ENCODE measurements around the gene GALC. TPM values are rescaled to one million over a fixed set of nuclear protein-coding genes. Genes with fewer than 3 reads are reported as not detected.
A peak's percentile ranks its signal among the peaks of the same experiment; 100 is the strongest.

GALC gene
- total RNA-seq, 5 donors from 2014 or later (not counting 1 experiment from before 2014, with no cell fraction given) = 17.2 to 20.5 (median 18.6) TPM

- Histone ChIP-seq H3K9me3 (no peaks in the 10 kb centered on the region), H3K4me3 (ENCODE audit: control insufficient read depth in 1 of 2, extremely low read depth in 1 of 2, low read length in 1 of 2) (no peak overlapping the region), H3K4me1 (ENCODE audit: control insufficient read depth in 1 of 2, extremely low read depth in 1 of 2, insufficient read depth in 2 of 2, low read length in 2 of 2) (peaks cover 7 to 29% of the 10 kb centered on the region in 2 experiments), H3K27ac (ENCODE audit: low read length) (peak overlapping the region; percentile 98), H3K27me3 (replicated peaks in 1 of 2; ENCODE audit: control insufficient read depth in 2 of 2, extremely low read depth in 1 of 2, insufficient read depth in 2 of 2, low read length in 1 of 2) (no peaks in the 10 kb centered on the region), H3K36me3 (ENCODE audit: control insufficient read depth in 2 of 2, extremely low read depth in 1 of 2, insufficient read depth in 1 of 2, low read length in 1 of 2) (no peaks in the 10 kb centered on the region)
- Mint-ChIP-seq H3K4me1 (peaks cover 48 to 55% (median 49%) of the 10 kb centered on the region in 3 donors), H3K27me3 (no peaks in the 10 kb centered on the region), H3K36me3 (no peaks in the 10 kb centered on the region), H3K27ac (peak overlapping the region; percentile 11 to 99), H3K4me3 (peak overlapping the region in 1 of 3 donors; percentile 88), H3K9me3 (no peaks in the 10 kb centered on the region)
- no CpG with 5 or more reads among the region's 1 CpG for WGBS (ENCODE audit: insufficient coverage)
- DNase-seq (no peak), ATAC-seq (replicated peaks in 1 of 4) (no peak)
- CTCF ChIA-PET = interaction anchor here (0.6 to 1.8 kb wide), 2 partner anchors 51 to 1677 kb away, joined by 6 read pairs; no protein-coding TSS in a partner anchor
- POLR2A ChIA-PET = interaction anchor here in 1 of 2 donors (2.0 kb wide), 1 partner anchor 10 kb away, joined by 59 read pairs; the partner anchor contains the start of gene GPR65
These were observed 3.3 kb upstream of the GALC start for GRCh38 chr14:87996291-87996592.

- ATAC-seq (replicated peaks in 1 of 4) (no peak), DNase-seq (peak in 2 of 35 experiments; percentile 2 to 18)
- H3K36me3 Mint-ChIP-seq = no peaks in the 10 kb centered on the region
- H3K4me1 Mint-ChIP-seq = peaks cover 51 to 60% (median 55%) of the 10 kb centered on the region in 3 donors
- H3K9me3 Mint-ChIP-seq = no peaks in the 10 kb centered on the region
- peak overlapping the region; percentile 98 to 99 for H3K27ac Mint-ChIP-seq
- H3K9me3 ChIP-seq = no peaks in the 10 kb centered on the region
- no peaks in the 10 kb centered on the region for H3K27me3 Mint-ChIP-seq
- POLR2A ChIA-PET = interaction anchor here in 1 of 2 donors (0.9 to 2.0 kb wide), 4 partner anchors 10 to 35 kb away, joined by 3 to 59 read pairs (median 4); partner anchors contain the start of gene GPR65
- CTCF ChIA-PET = interaction anchor here (0.6 to 1.8 kb wide), 11 partner anchors 9 to 1678 kb away, joined by 3 to 15 read pairs (median 3); partner anchors contain the start of gene GPR65 (in 1 of the 2)
- H3K4me3 ChIP-seq (ENCODE audit: control insufficient read depth in 1 of 2, extremely low read depth in 1 of 2, low read length in 1 of 2) = no peak overlapping the region
- no peaks in the 10 kb centered on the region for H3K27me3 ChIP-seq (replicated peaks in 1 of 2; ENCODE audit: control insufficient read depth in 2 of 2, extremely low read depth in 1 of 2, insufficient read depth in 2 of 2, low read length in 1 of 2)
- H3K4me1 ChIP-seq (ENCODE audit: control insufficient read depth in 1 of 2, extremely low read depth in 1 of 2, insufficient read depth in 2 of 2, low read length in 2 of 2) = peaks cover 7 to 31% of the 10 kb centered on the region in 2 experiments
- H3K4me3 Mint-ChIP-seq = peak overlapping the region in 2 of 3 donors; percentile 13 to 88
- WGBS (ENCODE audit: insufficient coverage) = 70% methylated on average over 2 of the region's 6 CpGs
- H3K36me3 ChIP-seq (ENCODE audit: control insufficient read depth in 2 of 2, extremely low read depth in 1 of 2, insufficient read depth in 1 of 2, low read length in 1 of 2) = no peaks in the 10 kb centered on the region
- peak overlapping the region; percentile 98 for H3K27ac ChIP-seq (ENCODE audit: low read length)
These were observed 2.7 kb upstream of the GALC start for GRCh38 chr14:87995500-87996290.

DNA sequence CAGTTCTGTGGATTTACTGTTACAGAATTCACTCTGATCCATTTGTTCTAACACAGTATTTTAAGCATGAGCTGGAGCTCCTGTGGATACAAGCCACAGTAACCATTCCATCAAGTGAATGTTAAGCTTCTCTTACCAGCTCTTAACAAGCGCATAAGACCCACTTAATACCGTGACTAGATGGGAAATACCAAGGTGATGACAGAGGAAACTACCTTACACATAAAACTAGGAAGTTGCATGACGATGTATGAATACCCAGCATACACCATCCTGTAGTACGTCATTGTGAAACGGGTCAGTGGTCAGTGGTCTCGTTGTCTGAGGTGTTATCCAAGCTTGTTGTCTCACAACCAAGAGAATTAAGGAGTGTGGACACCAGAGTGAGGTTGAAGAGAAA, 2.0 kb upstream of the GALC start:
- H3K9me3 Mint-ChIP-seq = no peaks in the 10 kb centered on the region
- ChIA-PET CTCF (interaction anchor here (0.6 to 1.8 kb wide), 10 partner anchors 10 to 1539 kb away, joined by 3 to 15 read pairs (median 3); partner anchors contain the start of gene GPR65 (in 1 of the 2)), POLR2A (interaction anchor here (0.5 to 2.0 kb wide), 6 partner anchors 9 to 35 kb away, joined by 3 to 59 read pairs (median 4); partner anchors contain the start of gene GPR65 (in 1 of the 2))
- H3K4me3 Mint-ChIP-seq = peak overlapping the region; percentile 31 to 88 (median 35)
- no CpG with 5 or more reads among the region's 6 CpGs for WGBS (ENCODE audit: insufficient coverage)
- no peaks in the 10 kb centered on the region for H3K36me3 Mint-ChIP-seq
- Histone ChIP-seq H3K4me3 (ENCODE audit: control insufficient read depth in 1 of 2, extremely low read depth in 1 of 2, low read length in 1 of 2) (peak overlapping the region in 1 of 2 donors; percentile 14), H3K9me3 (no peaks in the 10 kb centered on the region), H3K4me1 (ENCODE audit: control insufficient read depth in 1 of 2, extremely low read depth in 1 of 2, insufficient read depth in 2 of 2, low read length in 2 of 2) (peaks cover 7 to 31% of the 10 kb centered on the region in 2 experiments), H3K27ac (ENCODE audit: low read length) (peak overlapping the region; percentile 98), H3K36me3 (ENCODE audit: control insufficient read depth in 2 of 2, extremely low read depth in 1 of 2, insufficient read depth in 1 of 2, low read length in 1 of 2) (no peaks in the 10 kb centered on the region), H3K27me3 (replicated peaks in 1 of 2; ENCODE audit: control insufficient read depth in 2 of 2, extremely low read depth in 1 of 2, insufficient read depth in 2 of 2, low read length in 1 of 2) (no peaks in the 10 kb centered on the region)
- no peak for ATAC-seq (replicated peaks in 1 of 4)
- H3K4me1 Mint-ChIP-seq = peaks cover 57 to 68% (median 61%) of the 10 kb centered on the region in 3 donors
- H3K27ac Mint-ChIP-seq = peak overlapping the region; percentile 98 to 99
- no peaks in the 10 kb centered on the region for H3K27me3 Mint-ChIP-seq
- DNase-seq = peak in 16 of 35 experiments; percentile 8 to 77 (median 26)

- Histone ChIP-seq H3K27ac (ENCODE audit: low read length) (peak overlapping the region; percentile 98), H3K4me1 (ENCODE audit: control insufficient read depth in 1 of 2, extremely low read depth in 1 of 2, insufficient read depth in 2 of 2, low read length in 2 of 2) (peaks cover 7 to 31% of the 10 kb centered on the region in 2 experiments), H3K9me3 (no peaks in the 10 kb centered on the region), H3K36me3 (ENCODE audit: control insufficient read depth in 2 of 2, extremely low read depth in 1 of 2, insufficient read depth in 1 of 2, low read length in 1 of 2) (no peaks in the 10 kb centered on the region), H3K4me3 (ENCODE audit: control insufficient read depth in 1 of 2, extremely low read depth in 1 of 2, low read length in 1 of 2) (peak overlapping the region; percentile 66 to 86), H3K27me3 (replicated peaks in 1 of 2; ENCODE audit: control insufficient read depth in 2 of 2, extremely low read depth in 1 of 2, insufficient read depth in 2 of 2, low read length in 1 of 2) (no peaks in the 10 kb centered on the region)
- peak in 3 of 35 experiments; percentile 6 to 13 (median 7) for DNase-seq
- Mint-ChIP-seq H3K36me3 (no peaks in the 10 kb centered on the region), H3K9me3 (no peaks in the 10 kb centered on the region), H3K27ac (peak overlapping the region; percentile 88 to 95), H3K4me1 (peaks cover 75 to 79% (median 75%) of the 10 kb centered on the region in 3 donors), H3K27me3 (no peaks in the 10 kb centered on the region), H3K4me3 (peak overlapping the region; percentile 86 to 93 (median 88))
- ChIA-PET CTCF (interaction anchor here (0.7 to 1.2 kb wide), 5 partner anchors 9 to 20 kb away, joined by 3 to 13 read pairs (median 4); partner anchors contain the start of gene GPR65 (in 1 of the 2)), POLR2A (interaction anchor here (1.5 to 2.8 kb wide), 2 partner anchors 13 to 17 kb away, joined by 4 to 33 read pairs; partner anchors contain the start of gene GPR65 (in 1 of the 2))
- WGBS (ENCODE audit: insufficient coverage) = 21% methylated on average over 20 of the region's 20 CpGs
- no peak for ATAC-seq (replicated peaks in 1 of 4)
These were observed 650 bp downstream of the GALC start for GRCh38 chr14:87992346-87992717.

GRCh38 chr14:87990682-87991081, 2.3 kb downstream of the GALC start:
- POLR2A ChIA-PET = no interaction called here
- peaks cover 65 to 69% (median 68%) of the 10 kb centered on the region in 3 donors for H3K4me1 Mint-ChIP-seq
- H3K27ac Mint-ChIP-seq = peak overlapping the region in 1 of 2 donors; percentile 3
- H3K36me3 Mint-ChIP-seq = peaks cover 12% of the 10 kb centered on the region
- WGBS (ENCODE audit: insufficient coverage) = 100% methylated on average over 1 of the region's 4 CpGs
- CTCF ChIA-PET = interaction anchor here (0.6 to 1.2 kb wide), 2 partner anchors 16 to 394 kb away, joined by 3 read pairs; partner anchors contain the start of gene SPATA7 (in 1 of the 2)
- H3K36me3 ChIP-seq (ENCODE audit: control insufficient read depth in 2 of 2, extremely low read depth in 1 of 2, insufficient read depth in 1 of 2, low read length in 1 of 2) = peaks cover 0 to 14% of the 10 kb centered on the region in 2 donors
- peaks cover 5 to 29% of the 10 kb centered on the region in 2 experiments for H3K4me1 ChIP-seq (ENCODE audit: control insufficient read depth in 1 of 2, extremely low read depth in 1 of 2, insufficient read depth in 2 of 2, low read length in 2 of 2)
- H3K4me3 Mint-ChIP-seq = peak overlapping the region in 1 of 3 donors; percentile 2
- H3K27me3 Mint-ChIP-seq = no peaks in the 10 kb centered on the region
- H3K27me3 ChIP-seq (replicated peaks in 1 of 2; ENCODE audit: control insufficient read depth in 2 of 2, extremely low read depth in 1 of 2, insufficient read depth in 2 of 2, low read length in 1 of 2) = no peaks in the 10 kb centered on the region
- DNase-seq (no peak), ATAC-seq (replicated peaks in 1 of 4) (no peak)
- H3K9me3 Mint-ChIP-seq = no peaks in the 10 kb centered on the region
- H3K4me3 ChIP-seq (ENCODE audit: control insufficient read depth in 1 of 2, extremely low read depth in 1 of 2, low read length in 1 of 2) = no peak overlapping the region
- H3K9me3 ChIP-seq = no peaks in the 10 kb centered on the region
- H3K27ac ChIP-seq (ENCODE audit: low read length) = no peak overlapping the region

DNA sequence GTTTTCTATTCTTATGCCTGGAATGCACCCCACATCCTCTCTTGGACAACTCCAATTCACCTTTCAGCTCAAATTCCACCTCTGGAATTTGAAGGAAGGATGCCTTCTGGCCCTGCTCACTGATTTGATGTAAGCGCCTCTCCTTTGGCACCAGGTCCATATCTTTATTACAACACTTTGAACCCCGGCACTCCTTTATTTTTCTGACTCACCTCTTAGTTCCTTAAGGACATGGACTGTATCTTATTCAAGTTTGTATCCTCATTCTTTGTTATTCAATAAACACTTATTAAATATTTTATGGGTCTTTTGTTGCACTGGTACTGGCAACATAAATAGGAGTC, 3.1 kb downstream of the GALC start:
- Mint-ChIP-seq H3K9me3 (no peaks in the 10 kb centered on the region), H3K27me3 (no peaks in the 10 kb centered on the region), H3K36me3 (peaks cover 12% of the 10 kb centered on the region), H3K27ac (no peak overlapping the region), H3K4me3 (no peak overlapping the region), H3K4me1 (peaks cover 58 to 62% (median 60%) of the 10 kb centered on the region in 3 donors)
- ChIA-PET POLR2A (interaction anchor here in 1 of 2 donors (0.7 kb wide), 1 partner anchor 49 kb away, joined by 3 read pairs; no protein-coding TSS in a partner anchor), CTCF (interaction anchor here (1.0 to 1.2 kb wide), 2 partner anchors 15 to 37 kb away, joined by 3 read pairs; no protein-coding TSS in a partner anchor)
- ATAC-seq (replicated peaks in 1 of 4) (no peak), DNase-seq (no peak)
- no peak overlapping the region for H3K4me3 ChIP-seq (ENCODE audit: control insufficient read depth in 1 of 2, extremely low read depth in 1 of 2, low read length in 1 of 2)
- H3K27ac ChIP-seq (ENCODE audit: low read length) = no peak overlapping the region
- WGBS (ENCODE audit: insufficient coverage) = no CpG with 5 or more reads among the region's 2 CpGs
- H3K36me3 ChIP-seq (ENCODE audit: control insufficient read depth in 2 of 2, extremely low read depth in 1 of 2, insufficient read depth in 1 of 2, low read length in 1 of 2) = peaks cover 0 to 18% of the 10 kb centered on the region in 2 donors
- no peaks in the 10 kb centered on the region for H3K27me3 ChIP-seq (replicated peaks in 1 of 2; ENCODE audit: control insufficient read depth in 2 of 2, extremely low read depth in 1 of 2, insufficient read depth in 2 of 2, low read length in 1 of 2)
- no peaks in the 10 kb centered on the region for H3K9me3 ChIP-seq
- peaks cover 5 to 25% of the 10 kb centered on the region in 2 experiments for H3K4me1 ChIP-seq (ENCODE audit: control insufficient read depth in 1 of 2, extremely low read depth in 1 of 2, insufficient read depth in 2 of 2, low read length in 2 of 2)
